HG02884 (cell line): ENCODE measurements around the gene DLD.
"Not testable (repeated sequence)": the region's sequence is repeated elsewhere in the genome, so short reads cannot be mapped to it uniquely, and the experiment has no call there.

ENCODE experiments used
- ATAC-seq: cut with Tn5 transposase; IDR thresholded peaks from one replicate; pipeline ENCODE4 v1.9.1; 2021; ENCODE audit warnings: mild to moderate bottlenecking, moderate library complexity; ENCODE audit not compliant: unreplicated experiment

Gene DLD

GRCh38 chr7:107943018-107943417, 52.0 kb downstream of the DLD start:
- no peak for ATAC-seq

GRCh38 chr7:107944411-107945169, 53.6 kb downstream of the DLD start:
- ATAC-seq = no peak

- ATAC-seq = no peak
Measured at GRCh38 chr7:107945332-107945731, 54.3 kb downstream of the DLD start.

- ATAC-seq = no peak
Measured at GRCh38 chr7:107946451-107946850, 55.5 kb downstream of the DLD start.

GRCh38 chr7:107946881-107947280, 55.9 kb downstream of the DLD start:
- no peak for ATAC-seq

- no peak for ATAC-seq
Measured at GRCh38 chr7:107948645-107949442, 57.9 kb downstream of the DLD start.

- no peak for ATAC-seq
Measured at GRCh38 chr7:107949443-107949935, 58.5 kb downstream of the DLD start.

- no peak for ATAC-seq
Measured at GRCh38 chr7:107951172-107951787, 60.3 kb downstream of the DLD start.

- ATAC-seq = no peak
Measured at GRCh38 chr7:107951896-107952295, 60.9 kb downstream of the DLD start.

- no peak for ATAC-seq
Measured at GRCh38 chr7:107953265-107953923, 62.4 kb downstream of the DLD start.

GRCh38 chr7:107953924-107954303, 62.9 kb downstream of the DLD start:
- ATAC-seq = no peak

- ATAC-seq = no peak
Measured at GRCh38 chr7:107955394-107955793, 64.4 kb downstream of the DLD start.

GRCh38 chr7:107956950-107957349, 66.0 kb downstream of the DLD start:
- not testable (repeated sequence) for ATAC-seq

- no peak for ATAC-seq
Measured at GRCh38 chr7:107957436-107957835, 66.5 kb downstream of the DLD start.

- no peak for ATAC-seq
Measured at GRCh38 chr7:107958764-107959526, 68.0 kb downstream of the DLD start.

GRCh38 chr7:107959527-107959898, 68.5 kb downstream of the DLD start:
- ATAC-seq = no peak

GRCh38 chr7:107960272-107960671, 69.3 kb downstream of the DLD start:
- no peak for ATAC-seq

GRCh38 chr7:107961405-107961804, 70.4 kb downstream of the DLD start:
- ATAC-seq = no peak

GRCh38 chr7:107962817-107963216, 71.8 kb downstream of the DLD start:
- no peak for ATAC-seq

GRCh38 chr7:107964510-107964909, 73.5 kb downstream of the DLD start:
- no peak for ATAC-seq
